Measurements from ENCODE around the gene BAG1.

Gene BAG1

DNA sequence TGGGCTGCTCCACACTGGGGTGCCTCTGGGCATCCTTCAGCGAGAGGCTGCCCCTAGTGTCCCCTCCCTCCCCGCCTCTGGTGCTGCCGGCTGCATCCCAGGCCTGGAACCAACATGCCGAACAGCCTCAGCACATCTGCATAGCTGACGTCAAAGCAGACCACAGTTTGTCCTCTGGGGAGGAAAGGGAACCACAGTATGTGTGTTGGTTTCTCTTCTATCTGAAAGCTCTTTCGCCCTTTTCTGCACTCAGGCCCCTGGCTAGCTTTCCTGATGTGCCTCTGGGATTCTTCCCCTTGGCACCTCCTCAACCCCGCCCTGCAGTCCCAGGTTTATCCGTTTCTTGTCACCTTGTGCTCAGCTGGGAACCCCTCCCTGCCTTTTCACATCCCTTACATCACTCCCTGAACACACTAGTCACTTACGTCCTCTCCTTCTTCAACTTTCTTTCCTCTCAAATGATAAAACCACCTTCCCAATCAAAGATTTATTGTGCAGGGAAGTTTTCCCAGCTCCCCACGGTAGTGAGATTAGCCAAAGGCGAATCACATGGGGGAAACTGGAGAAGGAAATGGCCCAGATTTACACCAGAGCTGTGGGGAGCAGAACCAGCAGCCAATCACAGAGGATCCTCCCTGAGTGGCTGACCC is 61.8 kb downstream of the BAG1 start:
- no peak for FAIRE-seq

Data from islet of Langerhans (tissue), 1 donor.